Kidney epithelial cell (primary cell): Measurements from ENCODE around the gene LDB1. TPM values are rescaled to one million over a fixed set of nuclear protein-coding genes. Genes with fewer than 3 reads are reported as not detected.
A peak's percentile ranks its signal among the peaks of the same experiment; 100 is the strongest.

Experiments used
- DNase-seq: peaks from one replicate; pipeline ENCODE4 v3.0.0-alpha.2; 2010; ENCODE audit warnings: low read depth
- H3K27me3 ChIP-seq: 2 replicates; pipeline ENCODE4 v1.6.0; 2011; ENCODE audit warnings: low read length; ENCODE audit not compliant: control insufficient read depth, insufficient read depth
- H3K36me3 ChIP-seq: 2 replicates; pipeline ENCODE4 v1.5.1; 2011; ENCODE audit warnings: low read length; ENCODE audit not compliant: control insufficient read depth, insufficient read depth
- H3K4me3 ChIP-seq: 2 replicates; pipeline ENCODE4 v1.5.1; 2011; ENCODE audit warnings: low read depth, mild to moderate bottlenecking, control low read depth, low read length
- total RNA-seq: library from RNA; depleted of rRNA; stranded (reverse); fragments of >200 nt; gene quantifications from 2 replicates; pipeline ENCODE4 v1.2.3, GENCODE V29; 2015
- TF ChIP-seq, protein P1 (sequence below): IDR thresholded peaks from 2 replicates; pipeline ENCODE4 v1.5.1; 2011; ENCODE audit warnings: mild to moderate bottlenecking, moderate library complexity, low read length, control low read depth, inconsistent platforms; ENCODE audit not compliant: insufficient read depth, poor library complexity, severe bottlenecking

Gene LDB1
- total RNA-seq, 1 donor from 2014 or later = 46.8 TPM

DNA sequence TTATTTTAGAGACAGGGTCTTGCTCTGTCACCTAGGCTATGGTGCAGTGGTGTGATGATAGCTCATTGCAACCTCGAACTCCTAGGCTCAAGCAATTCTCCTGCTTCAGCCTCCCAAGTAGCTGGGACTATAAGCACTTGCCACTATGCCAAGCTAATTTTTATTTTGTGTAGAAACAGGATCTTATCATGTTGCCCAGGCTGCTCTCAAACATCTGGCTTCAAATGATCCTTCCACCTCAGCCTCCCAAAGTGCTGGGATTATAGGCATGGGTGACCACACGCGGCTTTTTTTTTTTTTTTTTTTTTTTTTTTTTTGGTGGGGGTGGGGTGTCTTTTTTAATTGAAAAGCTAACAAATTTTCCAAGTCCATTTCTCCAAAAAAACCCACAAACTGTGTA is 36.6 kb downstream of the LDB1 start:
- Histone ChIP-seq H3K36me3 (no peaks in the 10 kb centered on the region), H3K4me3 (no peak overlapping the region), H3K27me3 (no peaks in the 10 kb centered on the region)
- DNase-seq = no peak
- TF ChIP-seq, protein P1, sequence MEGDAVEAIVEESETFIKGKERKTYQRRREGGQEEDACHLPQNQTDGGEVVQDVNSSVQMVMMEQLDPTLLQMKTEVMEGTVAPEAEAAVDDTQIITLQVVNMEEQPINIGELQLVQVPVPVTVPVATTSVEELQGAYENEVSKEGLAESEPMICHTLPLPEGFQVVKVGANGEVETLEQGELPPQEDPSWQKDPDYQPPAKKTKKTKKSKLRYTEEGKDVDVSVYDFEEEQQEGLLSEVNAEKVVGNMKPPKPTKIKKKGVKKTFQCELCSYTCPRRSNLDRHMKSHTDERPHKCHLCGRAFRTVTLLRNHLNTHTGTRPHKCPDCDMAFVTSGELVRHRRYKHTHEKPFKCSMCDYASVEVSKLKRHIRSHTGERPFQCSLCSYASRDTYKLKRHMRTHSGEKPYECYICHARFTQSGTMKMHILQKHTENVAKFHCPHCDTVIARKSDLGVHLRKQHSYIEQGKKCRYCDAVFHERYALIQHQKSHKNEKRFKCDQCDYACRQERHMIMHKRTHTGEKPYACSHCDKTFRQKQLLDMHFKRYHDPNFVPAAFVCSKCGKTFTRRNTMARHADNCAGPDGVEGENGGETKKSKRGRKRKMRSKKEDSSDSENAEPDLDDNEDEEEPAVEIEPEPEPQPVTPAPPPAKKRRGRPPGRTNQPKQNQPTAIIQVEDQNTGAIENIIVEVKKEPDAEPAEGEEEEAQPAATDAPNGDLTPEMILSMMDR = no peak

DNA sequence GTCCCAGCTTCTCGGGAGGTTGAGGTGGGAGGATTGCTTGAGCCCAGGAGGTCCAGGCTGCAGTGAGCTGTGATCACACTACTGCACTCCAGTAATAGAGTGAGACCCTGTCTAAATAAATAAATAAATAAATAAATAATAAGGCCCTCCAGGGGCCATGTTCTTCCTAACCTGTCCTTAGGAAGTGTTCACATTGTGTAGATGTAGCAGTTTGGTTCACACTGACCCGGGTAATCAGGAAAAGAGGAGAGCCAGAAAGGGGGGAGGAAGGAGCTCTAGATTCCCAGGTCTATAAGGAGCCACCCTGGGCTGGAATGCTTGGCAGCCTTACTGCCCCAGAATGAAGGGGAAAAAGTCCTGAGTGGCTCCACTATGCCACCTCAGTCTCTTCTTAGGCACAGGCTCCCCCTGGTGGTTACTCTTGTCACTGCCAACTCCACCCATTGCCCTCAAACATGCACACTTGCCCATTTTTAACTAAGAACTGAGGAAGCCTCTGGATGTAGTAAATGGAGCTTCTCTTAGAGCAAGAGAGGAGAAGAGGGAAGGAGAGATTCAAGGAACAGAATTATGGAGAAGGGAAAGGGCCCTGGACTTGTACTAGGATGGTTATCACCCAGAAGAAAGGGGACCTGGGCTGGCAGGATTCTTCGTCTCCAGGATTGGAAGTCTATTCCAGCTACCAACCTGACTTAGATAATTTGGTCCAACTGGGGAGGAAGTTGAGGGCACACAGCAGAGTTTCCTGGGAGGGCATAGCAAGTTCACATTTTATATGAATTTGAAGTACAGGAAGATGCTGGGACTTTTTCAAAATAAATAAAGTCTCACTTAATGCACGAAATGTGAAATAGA is 47.3 kb downstream of the LDB1 start:
- no peak for DNase-seq

DNA sequence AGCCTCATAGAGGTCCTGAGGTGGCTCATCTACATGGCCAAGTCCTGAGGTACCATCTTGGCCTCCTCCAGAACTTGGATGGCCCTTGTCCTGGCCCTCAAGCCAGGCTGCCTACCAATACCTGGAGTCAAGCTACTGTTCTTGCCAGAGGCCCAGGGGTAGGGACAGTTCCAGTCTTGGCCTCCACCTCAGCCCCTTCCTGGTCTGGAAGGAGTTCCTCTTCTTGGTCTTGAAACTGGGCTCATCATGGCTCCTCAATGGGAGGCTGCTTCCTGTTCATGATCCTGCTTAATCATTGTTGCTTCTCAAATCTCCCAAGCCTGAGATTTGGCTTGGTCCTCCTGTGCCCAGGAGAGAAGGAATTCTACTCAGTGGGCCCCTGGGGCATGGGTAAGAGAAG is 51.1 kb downstream of the LDB1 start:
- Histone ChIP-seq H3K36me3 (no peaks in the 10 kb centered on the region), H3K27me3 (no peaks in the 10 kb centered on the region), H3K4me3 (no peak overlapping the region)
- TF ChIP-seq, protein P1 = no peak
- DNase-seq = no peak

More for the DNA sequence above, 47.3 kb downstream of the LDB1 start:
- TF ChIP-seq, protein P1 = peak; percentile 97
- Histone ChIP-seq H3K36me3 (no peaks in the 10 kb centered on the region), H3K27me3 (no peaks in the 10 kb centered on the region), H3K4me3 (no peak overlapping the region)

DNA sequence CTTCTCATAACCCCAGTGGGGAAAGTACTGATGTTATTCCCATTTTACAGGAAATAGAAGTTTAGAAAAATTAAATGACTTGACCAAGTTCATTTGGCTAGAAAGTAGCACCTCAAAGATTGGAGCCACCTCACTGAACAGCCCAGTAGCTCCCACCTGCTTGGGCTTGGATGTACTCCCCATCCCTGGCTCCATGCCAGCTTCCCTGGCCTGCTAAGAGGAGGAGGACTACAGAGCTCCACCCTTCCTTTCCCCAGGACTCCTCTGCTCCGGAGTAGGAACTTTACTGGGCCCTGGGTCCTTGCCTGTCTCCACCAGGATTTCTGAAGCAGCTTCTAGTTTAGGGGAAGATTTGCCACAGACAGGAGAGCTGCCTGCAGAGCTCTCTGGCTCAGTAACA is 52.0 kb downstream of the LDB1 start:
- TF ChIP-seq, protein P1 = no peak
- Histone ChIP-seq H3K27me3 (no peaks in the 10 kb centered on the region), H3K36me3 (no peaks in the 10 kb centered on the region), H3K4me3 (no peak overlapping the region)
- no peak for DNase-seq

DNA sequence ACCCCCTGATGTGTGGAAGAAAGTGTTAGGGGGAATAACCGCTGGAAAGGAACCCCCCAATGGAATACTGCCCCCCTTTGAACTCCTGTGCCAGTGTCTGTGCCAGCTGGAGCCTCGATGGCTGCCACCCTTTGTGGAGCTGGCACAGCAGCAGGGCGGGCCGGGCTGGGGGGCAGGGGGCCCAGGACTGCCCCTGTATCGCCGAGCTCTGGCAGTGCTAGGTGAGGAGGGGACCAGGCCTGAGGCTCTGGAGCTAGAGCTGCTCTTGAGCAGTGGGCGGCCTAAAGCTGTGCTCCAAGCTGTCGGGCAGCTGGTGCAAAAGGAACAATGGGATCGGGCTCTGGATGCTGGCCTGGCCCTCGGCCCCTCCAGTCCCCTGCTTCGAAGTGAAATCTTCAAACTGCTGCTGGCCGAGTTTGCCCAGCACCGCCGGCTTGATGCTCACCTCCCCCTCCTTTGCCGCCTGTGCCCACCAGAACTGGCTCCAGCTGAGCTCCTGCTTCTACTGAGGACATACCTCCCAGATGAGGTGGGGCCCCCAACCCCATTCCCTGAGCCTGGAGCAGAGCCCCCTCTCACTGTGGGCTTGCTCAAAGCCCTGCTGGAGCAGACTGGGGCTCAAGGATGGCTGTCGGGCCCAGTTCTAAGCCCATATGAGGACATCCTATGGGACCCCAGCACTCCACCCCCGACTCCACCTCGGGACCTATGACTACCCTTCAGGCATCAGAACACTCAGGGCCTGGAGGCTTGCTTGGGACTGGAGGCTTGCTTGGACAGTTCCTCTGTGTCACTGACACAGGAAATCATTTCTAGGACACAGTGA is 52.9 kb downstream of the LDB1 start:
- no peaks in the 10 kb centered on the region for H3K27me3 ChIP-seq
- no peaks in the 10 kb centered on the region for H3K36me3 ChIP-seq
- TF ChIP-seq, protein P1 = no peak
- no peak overlapping the region for H3K4me3 ChIP-seq
- DNase-seq = no peak
